Activated T-helper 2 cell treated with anti-CD3 and anti-CD28 coated beads, Interferon-gamma antibody, Interleukin-2, Interleukin-4, amounts not matched to agents 10 μg/mL and 5 μg/mL and 100 μg/mL, durations not matched to agents 14 hours and 24 hours and 36 hours (primary cell): Measurements from ENCODE around the gene KRTDAP. TPM values are rescaled to one million over a fixed set of nuclear protein-coding genes. Genes with fewer than 3 reads are reported as not detected.

Source experiments
- DNase-seq: peaks from one replicate; pipeline ENCODE4 v3.0.0; 2021; ENCODE audit warnings: low spot score
- H3K27ac Mint-ChIP-seq: one replicate; pipeline ENCODE4 v1.8.0; 2021; ENCODE audit warnings: mixed read lengths
- H3K27me3 Mint-ChIP-seq: one replicate; pipeline ENCODE4 v1.8.0; 2021; ENCODE audit warnings: low read depth, mixed read lengths
- H3K36me3 Mint-ChIP-seq: one replicate; pipeline ENCODE4 v1.8.0; 2021; ENCODE audit warnings: low read depth, mixed read lengths
- H3K4me1 Mint-ChIP-seq: one replicate; pipeline ENCODE4 v1.8.0; 2021; ENCODE audit warnings: low read depth, mixed read lengths
- H3K4me3 Mint-ChIP-seq: one replicate; pipeline ENCODE4 v1.8.0; 2021; ENCODE audit warnings: low read depth, mild to moderate bottlenecking, moderate library complexity, mixed read lengths
- H3K9me3 Mint-ChIP-seq: one replicate; pipeline ENCODE4 v1.8.0; 2021; ENCODE audit warnings: mixed read lengths
- intact Hi-C: fragments of 100-400 bp; cut with micrococcal nuclease; formaldehyde crosslinking; loops from one replicate; pipeline ENCODE4 v1.15.1; 2023
- total RNA-seq: library from RNA; stranded (reverse); gene quantifications from 2 replicates; pipeline ENCODE4 v1.2.3, GENCODE V29; 2022

Gene KRTDAP
- total RNA-seq: not detected in 2 replicates

DNA sequence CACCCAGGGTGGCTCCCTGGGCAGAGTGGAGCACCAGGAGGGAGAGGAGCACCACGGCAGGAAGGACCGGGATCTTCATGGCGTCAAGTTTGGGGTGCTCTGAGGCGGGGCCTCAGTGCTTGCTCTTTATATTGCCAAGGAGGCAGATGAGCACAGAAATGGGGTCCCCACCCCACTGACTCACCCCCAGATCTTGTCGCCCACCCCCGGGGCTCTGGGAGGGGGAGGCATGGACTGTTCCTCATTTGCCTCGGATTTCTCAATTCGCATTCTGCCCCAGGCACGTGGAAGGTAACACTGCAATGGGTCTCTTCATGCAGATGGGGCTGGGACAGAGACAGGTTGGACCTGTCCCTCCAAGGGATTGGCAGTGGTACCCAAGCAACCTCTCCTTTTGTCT, at the start of gene KRTDAP:
Gene KRTDAP (minus strand): TSS at position 101 of the 400 bp plus-strand sequence. CDS start 22 bp downstream, at position 79.
- no peaks in the 10 kb centered on the region for H3K36me3 Mint-ChIP-seq
- intact Hi-C loops: no loop called here
- no peak within 1 kb of the TSS for H3K27ac Mint-ChIP-seq
- no peaks in the 10 kb centered on the region for H3K9me3 Mint-ChIP-seq
- peaks cover 5% of the 10 kb centered on the region for H3K4me1 Mint-ChIP-seq
- DNase-seq: no peak
- peaks cover 24% of the 10 kb centered on the region for H3K27me3 Mint-ChIP-seq
- H3K4me3 Mint-ChIP-seq: no peak within 1 kb of the TSS

DNA sequence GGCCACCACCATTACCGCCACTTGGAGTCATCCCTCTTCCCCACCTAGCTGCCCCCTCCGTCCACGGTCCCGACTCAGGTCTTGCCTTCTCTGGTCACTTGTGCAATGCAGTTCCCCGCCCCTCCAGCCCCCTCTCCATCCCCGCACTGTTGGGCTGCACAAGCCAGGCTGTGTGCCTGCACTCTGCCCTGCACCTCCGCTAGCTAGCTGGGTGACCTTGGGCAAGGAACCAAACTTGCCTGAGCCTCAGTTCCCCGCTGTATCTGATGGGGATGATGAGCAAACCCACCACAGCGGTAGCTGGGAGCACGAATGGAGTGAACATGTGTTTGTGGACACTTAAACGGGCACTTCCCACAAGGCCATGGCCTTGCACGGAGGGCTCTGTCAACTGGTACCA, 49.6 kb upstream of the KRTDAP start:
- Mint-ChIP-seq H3K4me1 (peaks cover 8% of the 10 kb centered on the region), H3K27me3 (peaks cover 2% of the 10 kb centered on the region), H3K4me3 (no peak overlapping the region), H3K9me3 (no peaks in the 10 kb centered on the region), H3K36me3 (peaks cover 11% of the 10 kb centered on the region), H3K27ac (no peak overlapping the region)
- intact Hi-C loops: no loop called here
- no peak for DNase-seq

DNA sequence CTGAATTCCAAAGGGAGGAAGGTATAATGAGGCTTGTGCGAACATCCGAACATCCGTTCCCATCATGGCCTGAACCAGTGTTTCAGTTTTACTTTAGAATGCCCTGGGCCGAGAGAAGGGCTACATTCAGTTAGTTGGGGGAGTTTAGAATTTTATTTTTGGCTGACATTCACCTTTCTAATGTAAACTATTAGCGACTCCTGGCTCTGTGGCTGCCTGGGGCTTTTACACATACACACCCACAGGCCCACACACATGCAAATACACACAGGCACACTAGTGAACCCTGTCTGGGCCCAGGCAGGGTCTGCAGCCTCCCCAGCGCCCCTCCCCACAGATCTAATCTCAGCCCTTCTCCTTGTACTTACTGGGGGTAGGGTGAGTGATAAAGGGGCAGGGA, 49.0 kb upstream of the KRTDAP start:
- peaks cover 8% of the 10 kb centered on the region for H3K36me3 Mint-ChIP-seq
- H3K27ac Mint-ChIP-seq: no peak overlapping the region
- H3K9me3 Mint-ChIP-seq: no peaks in the 10 kb centered on the region
- peaks cover 3% of the 10 kb centered on the region for H3K27me3 Mint-ChIP-seq
- no peak overlapping the region for H3K4me3 Mint-ChIP-seq
- no peak for DNase-seq
- peaks cover 2% of the 10 kb centered on the region for H3K4me1 Mint-ChIP-seq
- intact Hi-C loops: no loop called here

DNA sequence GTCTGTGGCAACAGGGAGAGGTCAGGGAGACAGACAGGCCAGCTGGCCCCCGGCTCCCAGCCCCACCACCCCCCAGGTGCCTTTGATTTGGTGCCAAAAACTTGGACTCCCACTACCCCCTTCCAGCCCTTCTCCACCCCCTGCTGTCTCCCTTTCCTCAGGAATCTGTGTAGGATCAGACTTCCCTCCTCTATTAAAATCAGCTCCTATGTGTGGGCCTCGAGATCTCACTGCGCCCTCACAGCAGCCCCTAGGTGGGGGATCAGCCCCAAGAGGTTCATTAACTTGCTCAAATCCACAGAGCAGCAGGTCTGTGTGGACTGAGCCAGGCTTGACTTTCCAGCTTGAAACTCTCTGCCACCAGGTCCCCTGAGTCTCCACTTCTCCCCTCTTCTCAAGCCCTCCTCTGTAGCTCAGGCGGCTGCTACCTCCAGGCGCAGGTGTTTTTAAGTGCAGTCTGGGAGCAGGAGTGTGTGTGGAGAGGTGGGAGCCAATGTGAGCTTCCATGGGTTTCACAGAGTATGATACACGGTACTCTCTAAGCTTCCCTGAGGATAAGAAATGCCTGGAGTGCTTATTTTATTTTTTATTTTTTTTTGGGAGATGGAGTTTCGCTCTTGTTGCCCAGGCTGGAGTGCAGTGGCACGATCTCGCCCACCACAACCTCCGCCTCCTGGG, 44.7 kb upstream of the KRTDAP start:
- Mint-ChIP-seq H3K27me3 (peaks cover 22% of the 10 kb centered on the region), H3K4me3 (no peak overlapping the region), H3K27ac (no peak overlapping the region), H3K36me3 (no peaks in the 10 kb centered on the region), H3K4me1 (peaks cover 5% of the 10 kb centered on the region), H3K9me3 (no peaks in the 10 kb centered on the region)
- DNase-seq: no peak
- intact Hi-C loops: no loop called here

DNA sequence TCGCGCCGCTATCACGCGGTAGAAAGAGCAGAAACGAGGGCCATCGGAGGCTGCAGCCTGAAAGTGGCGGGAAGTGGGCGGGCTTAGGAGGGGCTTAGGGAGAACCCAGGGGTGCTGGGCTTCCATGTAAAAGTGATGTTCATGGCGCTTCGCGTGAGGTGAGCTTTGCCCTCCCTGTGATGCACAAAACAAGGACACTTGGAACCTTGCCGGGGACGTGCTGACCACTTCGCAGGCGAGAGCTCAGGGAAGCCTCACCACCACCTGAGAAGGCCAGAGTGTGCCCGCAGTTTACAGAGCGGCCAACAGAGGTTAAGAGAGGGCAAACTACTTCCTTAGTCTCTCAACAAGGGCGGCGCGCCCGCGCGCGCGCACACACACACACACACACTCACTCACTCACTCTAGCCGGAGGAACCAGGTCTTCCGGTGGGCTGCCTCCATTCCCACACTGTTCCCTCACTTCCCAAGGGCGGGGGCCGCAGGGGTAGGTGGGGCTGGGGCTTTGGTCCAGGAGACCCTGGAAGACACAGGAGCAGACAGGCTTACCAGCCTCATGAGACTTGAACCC, 43.6 kb upstream of the KRTDAP start:
- Mint-ChIP-seq H3K27me3 (peaks cover 27% of the 10 kb centered on the region), H3K27ac (no peak overlapping the region), H3K9me3 (no peaks in the 10 kb centered on the region), H3K4me3 (peak overlapping the region; percentile 22), H3K4me1 (peaks cover 5% of the 10 kb centered on the region), H3K36me3 (no peaks in the 10 kb centered on the region)
- DNase-seq: peak; percentile 35
- intact Hi-C loops: no loop called here

DNA sequence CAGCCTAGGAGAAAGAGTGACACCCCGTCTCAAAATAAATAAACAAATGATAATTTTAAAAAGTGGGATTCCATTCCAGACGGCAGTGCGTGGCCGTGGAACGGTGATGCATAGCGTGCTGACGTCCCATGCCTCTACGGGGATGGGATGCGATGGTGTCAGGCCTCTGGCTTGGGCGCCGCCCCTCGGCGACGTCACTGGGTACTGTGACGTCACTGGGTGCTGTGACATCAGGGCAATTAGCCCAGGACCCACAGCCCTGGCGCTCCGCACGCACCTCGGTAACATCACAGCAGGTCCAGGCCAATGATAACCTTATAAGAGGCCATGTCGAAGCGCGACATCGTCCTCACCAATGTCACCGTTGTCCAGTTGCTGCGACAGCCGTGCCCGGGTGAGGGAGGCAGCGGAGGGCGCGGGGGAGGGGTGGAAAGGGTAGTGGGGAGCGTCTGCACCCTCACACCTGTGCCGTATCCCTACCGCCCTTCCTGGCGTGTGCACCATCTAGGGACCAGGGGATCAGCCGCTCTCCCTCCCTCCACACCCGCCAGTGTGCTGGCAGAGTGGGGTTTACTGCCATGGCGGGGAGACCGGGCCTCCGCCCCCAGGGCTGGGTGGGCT, 43.0 kb upstream of the KRTDAP start, which contains the start of gene GAPDHS:
Gene GAPDHS (plus strand): TSS at position 256 of the 621 bp plus-strand sequence. CDS start 72 bp downstream, at position 328.
- no peaks in the 10 kb centered on the region for H3K9me3 Mint-ChIP-seq
- H3K4me3 Mint-ChIP-seq: peak within 1 kb of the TSS; percentile 22
- H3K4me1 Mint-ChIP-seq: peaks cover 5% of the 10 kb centered on the region
- no peak for DNase-seq
- no peak within 1 kb of the TSS for H3K27ac Mint-ChIP-seq
- peaks cover 30% of the 10 kb centered on the region for H3K27me3 Mint-ChIP-seq
- H3K36me3 Mint-ChIP-seq: no peaks in the 10 kb centered on the region
- intact Hi-C loops: no loop called here

- H3K27me3 Mint-ChIP-seq: peaks cover 30% of the 10 kb centered on the region
These were observed 41.0 kb upstream of the KRTDAP start for GRCh38 chr19:35531291-35531690.

GRCh38 chr19:35529241-35530218, 39.3 kb upstream of the KRTDAP start:
- Mint-ChIP-seq H3K27me3 (peaks cover 26% of the 10 kb centered on the region), H3K27ac (no peak overlapping the region)
- intact Hi-C loops: no loop called here

More at GRCh38 chr19:35531291-35531690, 41.0 kb upstream of the KRTDAP start:
- Mint-ChIP-seq H3K4me1 (peaks cover 5% of the 10 kb centered on the region), H3K9me3 (no peaks in the 10 kb centered on the region), H3K27ac (no peak overlapping the region), H3K36me3 (no peaks in the 10 kb centered on the region), H3K4me3 (no peak overlapping the region)
- DNase-seq: no peak
- intact Hi-C loops: no loop called here

DNA sequence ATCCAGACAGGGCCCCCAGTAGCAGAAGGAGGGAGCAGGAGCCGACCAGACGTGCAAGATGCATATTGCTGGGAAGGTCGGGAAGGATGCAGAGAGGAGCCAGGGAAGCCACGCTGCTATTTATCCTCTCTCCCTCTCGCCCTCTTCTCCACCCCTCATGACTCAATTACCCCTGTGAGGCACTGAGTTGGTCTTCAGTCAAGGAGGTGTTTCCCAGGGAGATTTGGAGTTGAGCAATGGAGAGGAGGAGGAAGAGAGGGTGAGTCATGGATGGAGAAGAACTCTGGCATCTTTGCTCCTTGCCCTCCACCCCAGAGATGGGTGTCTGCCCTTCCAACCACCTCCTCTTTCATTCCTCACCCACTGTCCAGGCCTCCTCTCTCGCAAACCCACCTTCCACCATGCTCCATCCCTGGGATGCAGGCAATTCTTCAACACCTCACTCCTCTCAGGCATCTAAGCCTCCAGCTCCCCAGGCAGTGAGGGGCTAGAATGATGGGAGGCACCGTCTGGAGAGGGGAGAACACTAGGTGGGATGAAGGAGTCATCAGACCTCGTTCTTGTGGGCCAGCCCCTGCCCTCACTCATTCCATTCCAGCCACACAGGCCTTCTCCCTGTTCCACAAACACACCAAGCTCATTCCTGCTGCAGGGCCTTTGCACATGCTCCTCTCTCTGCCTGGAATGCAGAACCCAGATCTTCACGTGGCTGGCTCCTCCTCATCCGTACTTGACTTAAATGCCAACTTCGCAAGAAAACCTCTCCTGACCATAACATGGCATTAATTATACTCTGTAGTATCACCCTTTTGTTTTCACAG, 38.2 kb upstream of the KRTDAP start, which contains the start of gene SBSN:
Gene SBSN (minus strand): TSS at position 94 of the 821 bp plus-strand sequence. CDS start 30 bp downstream, at position 64.
- H3K9me3 Mint-ChIP-seq: no peaks in the 10 kb centered on the region
- peaks cover 22% of the 10 kb centered on the region for H3K27me3 Mint-ChIP-seq
- H3K27ac Mint-ChIP-seq: no peak within 1 kb of the TSS
- H3K36me3 Mint-ChIP-seq: no peaks in the 10 kb centered on the region
- no peak within 1 kb of the TSS for H3K4me3 Mint-ChIP-seq
- H3K4me1 Mint-ChIP-seq: no peaks in the 10 kb centered on the region
- DNase-seq: no peak
- intact Hi-C loops: no loop called here

More at GRCh38 chr19:35529241-35530218, 39.3 kb upstream of the KRTDAP start:
- DNase-seq: no peak
- Mint-ChIP-seq H3K9me3 (no peaks in the 10 kb centered on the region), H3K36me3 (no peaks in the 10 kb centered on the region), H3K4me1 (peaks cover 5% of the 10 kb centered on the region), H3K4me3 (no peak overlapping the region)

GRCh38 chr19:35525873-35526272, 35.6 kb upstream of the KRTDAP start:
- no peaks in the 10 kb centered on the region for H3K4me1 Mint-ChIP-seq
- peaks cover 7% of the 10 kb centered on the region for H3K27me3 Mint-ChIP-seq
- intact Hi-C loops: no loop called here
- no peak overlapping the region for H3K4me3 Mint-ChIP-seq
- H3K27ac Mint-ChIP-seq: no peak overlapping the region
- H3K36me3 Mint-ChIP-seq: no peaks in the 10 kb centered on the region
- DNase-seq: no peak
- H3K9me3 Mint-ChIP-seq: no peaks in the 10 kb centered on the region

GRCh38 chr19:35524181-35524837, 34.0 kb upstream of the KRTDAP start:
- no peak overlapping the region for H3K27ac Mint-ChIP-seq
- H3K36me3 Mint-ChIP-seq: no peaks in the 10 kb centered on the region
- intact Hi-C loops: no loop called here
- H3K4me3 Mint-ChIP-seq: no peak overlapping the region
- peaks cover 7% of the 10 kb centered on the region for H3K27me3 Mint-ChIP-seq
- no peak for DNase-seq
- no peaks in the 10 kb centered on the region for H3K9me3 Mint-ChIP-seq
- H3K4me1 Mint-ChIP-seq: no peaks in the 10 kb centered on the region
